CD1c-positive myeloid dendritic cell (primary cell): ENCODE data around the gene BRD1.
A peak's percentile ranks its signal among the peaks of the same experiment; 100 is the strongest.

Experiments
- DNase-seq: peaks from one replicate; pipeline ENCODE4 v3.0.0-alpha.2; 2016; ENCODE audit errors: extremely low spot score

Gene BRD1

DNA sequence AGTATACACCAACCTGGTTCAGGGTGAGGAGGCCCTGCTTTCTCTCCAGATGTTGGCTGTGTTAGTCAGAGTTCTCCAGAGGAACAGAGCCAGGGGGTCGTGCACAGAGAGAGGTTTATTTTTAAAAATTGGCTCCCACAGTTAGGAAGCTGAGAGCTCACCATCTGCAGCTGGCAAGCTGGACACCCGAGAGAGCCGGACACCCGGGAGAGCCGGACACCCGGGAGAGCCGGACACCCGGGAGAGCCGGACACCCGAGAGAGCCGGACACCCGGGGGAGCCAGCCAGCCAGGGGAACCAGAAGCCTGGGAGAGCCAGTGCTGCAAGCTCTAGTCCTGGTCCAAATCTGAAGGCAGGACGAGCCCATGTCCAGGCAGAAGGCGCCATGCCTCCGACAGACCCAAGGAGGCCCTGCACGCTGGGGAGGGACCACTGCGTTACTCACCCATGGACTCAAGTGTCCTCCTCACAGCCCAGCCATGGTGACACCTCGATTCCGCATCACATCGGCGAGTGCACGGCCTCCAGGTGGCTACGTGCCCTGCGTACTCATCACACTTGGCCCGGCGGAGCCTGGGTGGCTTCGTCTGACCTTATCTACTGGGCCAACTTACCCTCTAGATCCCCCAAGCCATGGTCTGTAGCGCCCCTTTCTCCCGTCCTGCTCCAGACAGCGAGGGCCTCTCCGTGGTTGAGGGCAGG is 99.0 kb downstream of the BRD1 start:
- DNase-seq = no peak

DNA sequence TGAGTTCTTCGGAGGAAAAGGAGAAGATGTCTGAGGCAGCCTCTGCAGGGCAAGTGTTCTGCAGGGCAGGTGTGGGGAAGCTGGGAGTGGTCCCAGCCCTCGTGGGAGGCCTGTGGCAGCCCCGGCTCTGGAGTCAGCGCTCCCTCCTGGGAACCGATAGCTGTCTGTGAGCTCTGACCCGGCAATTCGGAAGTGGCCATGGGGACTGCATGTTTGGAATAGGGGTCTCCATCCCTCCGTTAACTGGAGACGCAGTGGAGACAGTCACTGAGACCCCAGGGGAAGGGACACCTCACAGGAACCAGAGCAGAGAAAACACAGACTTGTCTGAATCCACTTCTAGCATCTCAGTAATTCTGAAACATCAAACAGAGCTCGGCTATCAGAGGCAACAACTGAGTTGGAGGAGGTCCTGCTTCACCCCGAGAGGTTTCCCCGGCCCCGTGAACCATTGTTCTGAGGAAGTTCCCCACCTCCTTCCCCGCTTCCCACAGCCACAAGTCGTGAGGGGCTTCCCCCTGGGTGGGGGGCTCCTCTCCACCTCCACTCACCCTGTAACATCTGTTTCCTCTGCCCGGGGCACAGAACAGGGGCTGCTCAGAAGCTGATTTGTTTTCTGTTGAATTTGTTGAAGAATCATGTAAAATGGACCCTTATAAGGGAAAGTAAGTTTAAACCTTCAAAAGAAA is 99.6 kb downstream of the BRD1 start:
- DNase-seq = no peak

DNA sequence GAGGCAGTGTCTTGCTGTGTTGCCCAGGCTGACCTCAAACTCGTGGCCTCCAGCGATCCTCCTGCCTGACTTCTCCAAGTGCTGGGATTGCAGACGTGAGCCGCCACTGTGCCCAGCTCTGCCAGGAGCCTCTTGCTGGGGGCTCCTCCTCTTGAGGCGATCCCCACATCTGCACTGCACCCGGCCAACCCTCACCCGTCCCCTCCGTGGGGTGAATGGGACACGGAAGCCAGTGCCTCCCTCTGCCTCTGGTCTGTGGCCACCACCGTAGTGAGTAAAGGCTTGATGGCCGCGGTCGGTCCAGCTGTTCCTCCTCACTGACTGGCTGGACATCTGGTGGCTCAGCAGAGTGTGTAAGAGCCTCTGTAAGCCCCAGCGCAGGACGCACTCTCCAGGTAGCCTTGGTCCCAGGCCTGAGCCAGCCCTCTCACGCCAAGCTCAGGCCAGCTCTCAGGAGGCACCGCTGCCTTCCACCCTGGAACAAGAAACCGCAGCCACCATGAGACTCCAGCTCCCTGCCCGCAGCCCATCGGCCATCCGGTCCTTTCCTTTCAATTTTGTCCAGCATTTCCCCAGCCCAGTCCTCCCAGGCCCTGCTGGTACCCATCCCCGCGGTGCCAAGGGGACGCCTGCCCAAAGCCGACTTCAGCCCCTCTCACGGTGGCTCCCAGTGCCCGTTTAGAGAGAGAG is 100.3 kb downstream of the BRD1 start:
- no peak for DNase-seq

DNA sequence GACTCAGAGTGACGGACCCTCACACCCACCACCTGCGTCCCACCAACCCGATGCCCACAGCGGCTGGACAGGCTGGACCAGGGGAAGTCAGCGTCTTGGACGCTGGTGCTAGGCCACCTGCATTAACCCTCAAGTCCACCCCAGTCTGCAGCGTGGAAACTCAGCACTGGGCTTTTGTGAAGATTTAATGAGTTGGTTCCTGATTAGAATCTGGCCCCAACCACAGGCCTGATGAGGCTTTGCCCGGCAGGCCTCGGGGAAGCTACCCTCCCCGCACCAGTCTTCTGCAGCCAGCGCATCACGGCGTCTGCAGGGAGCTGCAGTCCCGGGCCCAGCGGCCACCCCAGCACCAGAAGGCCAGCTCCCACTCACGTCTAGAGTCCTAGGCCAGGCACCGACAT is 101.0 kb downstream of the BRD1 start:
- DNase-seq = no peak

DNA sequence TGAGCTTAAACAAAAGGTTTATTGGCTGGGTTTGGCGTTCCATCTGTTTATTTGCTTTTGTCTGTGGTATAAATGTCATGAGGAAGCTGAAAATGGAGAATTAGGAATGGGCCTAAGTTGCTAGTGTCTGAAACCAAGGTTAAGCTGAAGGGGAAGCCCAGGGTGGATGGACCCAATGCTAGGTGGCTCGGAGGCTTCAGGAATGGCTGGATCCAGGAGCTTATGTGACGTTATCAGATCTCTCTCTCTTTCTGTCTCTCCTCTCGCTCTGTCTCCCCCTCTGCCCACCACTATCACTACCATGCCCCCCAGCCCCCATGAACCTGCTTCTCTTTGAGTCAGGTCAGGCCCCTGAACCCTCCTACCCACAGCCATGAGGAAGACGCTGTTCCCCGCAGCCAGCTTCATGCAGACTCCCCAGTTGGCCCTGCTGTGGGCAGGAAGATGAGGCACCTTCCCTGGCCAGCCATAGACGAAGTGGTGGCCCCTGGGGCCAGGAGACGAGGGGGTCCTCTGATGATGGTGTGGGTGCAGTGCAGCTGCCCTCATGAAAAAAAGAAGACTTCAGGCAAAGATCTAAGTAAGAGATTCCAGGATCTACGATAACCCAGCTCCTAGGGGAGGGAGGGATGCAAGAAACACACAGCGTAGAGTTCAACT is 101.5 kb downstream of the BRD1 start:
- no peak for DNase-seq

DNA sequence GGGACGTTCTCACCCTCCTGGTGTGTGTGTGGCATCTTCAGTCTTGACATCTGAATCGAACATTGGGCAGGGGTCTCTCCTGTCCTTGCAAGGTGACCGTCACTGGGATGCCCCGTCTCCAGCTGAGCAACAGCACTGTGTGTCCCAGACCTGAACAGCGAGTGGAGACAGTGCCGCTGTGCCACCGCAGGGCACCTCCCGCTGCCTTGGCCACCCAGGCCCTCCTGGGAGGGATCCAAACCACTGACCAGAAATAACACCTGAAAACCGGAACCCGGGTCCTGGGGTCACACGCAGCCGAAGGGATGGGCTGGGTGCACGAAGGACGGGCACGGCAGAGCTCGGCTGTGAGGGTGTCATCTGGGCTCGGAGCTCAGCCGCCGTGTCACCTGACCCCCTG is 102.2 kb downstream of the BRD1 start:
- DNase-seq = no peak

DNA sequence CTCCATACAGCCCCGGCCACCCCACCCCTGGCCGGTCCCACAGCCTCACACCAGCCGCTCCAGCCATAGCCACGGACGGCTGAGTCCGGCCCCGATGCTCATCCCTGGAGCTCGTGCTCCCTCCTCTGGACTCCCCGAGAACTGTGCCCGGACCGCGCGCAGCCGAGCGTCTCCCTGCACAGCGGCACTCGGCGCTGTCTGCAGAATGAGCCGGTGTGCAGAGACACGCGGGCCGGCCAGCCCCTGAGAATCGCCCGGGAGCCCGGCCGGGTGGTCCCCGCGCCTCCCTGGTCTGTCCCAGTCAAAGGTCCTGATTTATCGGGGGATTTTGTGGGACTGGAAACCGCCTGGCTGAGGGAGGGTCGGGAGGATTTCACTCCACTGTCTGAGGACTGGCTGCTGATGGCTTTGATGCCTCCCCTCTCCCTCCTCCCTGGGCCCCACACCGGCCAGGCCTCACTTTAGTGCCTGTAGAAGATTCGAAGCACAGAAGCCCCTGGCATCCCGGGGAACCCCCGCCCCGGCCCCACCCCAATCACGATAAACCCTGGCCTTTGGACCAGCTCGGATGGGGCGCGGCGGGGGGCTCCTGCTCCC is 102.7 kb downstream of the BRD1 start:
- DNase-seq = peak; percentile 51

DNA sequence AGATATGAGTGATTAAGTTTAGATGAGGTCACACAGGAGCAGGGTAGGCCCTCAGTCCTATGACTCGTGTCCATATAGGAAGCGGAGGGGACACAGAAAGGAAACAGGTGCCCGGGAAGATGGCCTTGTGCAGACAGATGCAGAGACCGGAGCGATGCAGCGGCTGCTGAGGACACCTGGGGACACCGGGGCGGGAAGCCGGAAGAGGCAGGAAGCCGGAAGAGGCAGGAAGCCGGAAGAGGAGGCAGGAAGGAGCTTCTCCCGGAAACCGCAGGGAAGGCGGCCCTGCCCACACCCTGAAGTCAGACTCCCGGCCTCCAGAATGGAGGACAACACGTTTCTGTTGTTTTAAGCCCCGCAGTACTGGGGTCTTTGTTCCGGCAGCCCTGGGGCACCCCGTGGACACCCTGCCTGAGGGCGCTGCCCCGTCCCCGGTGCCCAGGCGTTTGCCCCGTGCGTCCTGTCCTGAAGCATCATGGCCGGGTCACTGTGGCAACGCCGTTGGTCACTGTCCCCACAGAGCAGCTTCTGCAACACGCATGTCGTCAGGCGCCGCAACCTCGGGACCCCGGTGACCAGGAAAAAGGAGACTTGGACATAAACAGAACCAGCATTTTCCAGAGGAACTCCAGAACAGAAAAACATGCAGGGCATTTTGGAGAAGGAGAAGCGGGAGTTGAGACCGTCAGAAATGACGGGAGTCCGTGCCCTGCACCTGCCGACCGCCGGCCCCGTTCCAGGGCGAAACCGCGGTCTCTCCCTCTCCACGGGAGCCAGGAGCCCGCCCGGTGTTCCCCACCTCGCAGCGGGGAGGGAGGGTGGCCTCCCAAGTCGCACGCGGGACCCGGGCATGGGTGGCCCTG is 103.4 kb downstream of the BRD1 start:
- DNase-seq = no peak

DNA sequence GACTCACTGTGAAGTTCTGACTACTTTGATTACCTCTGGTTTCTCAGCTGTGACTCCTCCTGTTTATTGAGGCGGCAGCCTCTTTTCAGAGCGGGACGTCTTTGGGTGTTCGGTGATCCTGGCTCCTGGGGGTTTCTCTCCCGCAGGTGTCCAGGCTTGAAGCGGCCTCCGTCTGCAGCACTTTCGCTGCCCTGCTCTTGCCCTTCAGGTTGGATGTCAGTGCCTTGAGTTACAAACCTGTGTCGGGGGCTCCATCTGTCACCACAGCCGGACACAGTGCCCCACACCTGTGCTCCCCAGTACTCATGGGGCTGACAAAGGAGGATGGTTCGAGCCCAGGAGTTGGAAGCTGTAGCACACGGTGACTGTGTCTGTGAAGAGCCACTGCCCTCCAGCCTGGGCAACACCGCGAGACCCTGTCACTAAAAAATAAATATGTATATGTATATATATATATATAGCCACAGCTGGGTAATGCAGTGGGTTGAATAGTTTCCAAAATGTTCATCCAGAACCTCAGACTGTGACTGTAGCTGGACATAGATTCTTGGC is 104.1 kb downstream of the BRD1 start:
- no peak for DNase-seq
